ENCODE results near the gene PDP2.
A peak's percentile ranks its signal among the peaks of the same experiment; 100 is the strongest.

DNA sequence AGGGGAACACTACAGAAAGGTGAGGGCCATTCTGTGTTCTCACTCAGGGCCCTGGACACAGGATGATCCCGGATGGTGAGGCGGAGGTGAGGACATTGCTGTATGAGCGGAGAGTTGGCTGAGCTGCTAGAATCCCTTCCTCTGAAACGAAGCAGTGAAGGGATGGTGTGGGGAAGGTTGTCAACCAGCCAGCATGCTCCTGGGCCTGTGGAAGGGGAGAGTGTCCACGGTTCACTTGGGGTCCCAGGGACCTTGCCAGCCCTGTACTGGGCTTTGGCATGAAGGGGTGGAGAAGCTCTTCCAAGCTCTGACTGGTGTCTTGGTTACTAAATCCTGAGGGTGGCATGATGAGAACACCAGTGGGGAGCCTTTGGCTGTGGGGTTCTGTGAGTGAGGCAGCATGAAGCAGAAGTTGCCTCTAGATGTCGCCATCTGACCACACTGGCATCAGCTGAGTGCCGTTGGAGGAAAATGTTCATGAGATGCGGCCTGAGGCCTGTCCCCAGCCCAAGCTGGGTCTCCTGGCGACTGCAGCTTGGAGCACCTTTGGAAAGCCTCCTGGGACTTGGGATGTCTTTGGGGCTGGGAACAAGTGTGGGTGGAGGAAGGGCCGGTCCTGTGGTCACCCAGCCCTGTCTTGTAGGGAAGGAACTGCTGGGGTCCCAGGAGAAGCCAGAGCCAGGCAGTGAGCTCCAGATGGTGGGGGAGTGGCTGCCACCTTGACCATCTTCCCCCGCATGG is 14.8 kb downstream of the PDP2 start:
- TF ChIP-seq ETV6 (IDR thresholded peaks at IDR 0.05; ENCODE audit: borderline replicate concordance in 1 of 2, low read depth in 2 of 2, low read length in 1 of 2) (no peak), ETV6 (CRISPR knock-in tag; IDR thresholded peaks at IDR 0.05; ENCODE audit: borderline replicate concordance) (no peak), KDM1A (IDR thresholded peaks at IDR 0.05) (no peak), ZSCAN32 (CRISPR knock-in tag; IDR thresholded peaks at IDR 0.05) (no peak), MTA1 (IDR thresholded peaks at IDR 0.05; ENCODE audit: borderline replicate concordance) (no peak), SOX6 (IDR thresholded peaks at IDR 0.05) (no peak), U2AF1 (optimal IDR thresholded peaks at IDR 0.05; ENCODE audit: low read depth, low read length) (no peak), CHD2 (IDR thresholded peaks at IDR 0.05; ENCODE audit: low read depth, low read length) (no peak), RB1 (IDR thresholded peaks at IDR 0.05; ENCODE audit: low read depth) (peak; percentile 81; the same call in 1 of the 2 replicates), RUNX1 (IDR thresholded peaks at IDR 0.05; ENCODE audit: low read depth) (0 out of 2 replicates have a peak, but pooled peaks have one; percentile 9)
- TF ChIP-seq, protein P1, sequence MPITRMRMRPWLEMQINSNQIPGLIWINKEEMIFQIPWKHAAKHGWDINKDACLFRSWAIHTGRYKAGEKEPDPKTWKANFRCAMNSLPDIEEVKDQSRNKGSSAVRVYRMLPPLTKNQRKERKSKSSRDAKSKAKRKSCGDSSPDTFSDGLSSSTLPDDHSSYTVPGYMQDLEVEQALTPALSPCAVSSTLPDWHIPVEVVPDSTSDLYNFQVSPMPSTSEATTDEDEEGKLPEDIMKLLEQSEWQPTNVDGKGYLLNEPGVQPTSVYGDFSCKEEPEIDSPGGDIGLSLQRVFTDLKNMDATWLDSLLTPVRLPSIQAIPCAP (CRISPR knock-in tag; IDR thresholded peaks at IDR 0.05; ENCODE audit: borderline replicate concordance) = no peak
- TF ChIP-seq, protein P2, sequence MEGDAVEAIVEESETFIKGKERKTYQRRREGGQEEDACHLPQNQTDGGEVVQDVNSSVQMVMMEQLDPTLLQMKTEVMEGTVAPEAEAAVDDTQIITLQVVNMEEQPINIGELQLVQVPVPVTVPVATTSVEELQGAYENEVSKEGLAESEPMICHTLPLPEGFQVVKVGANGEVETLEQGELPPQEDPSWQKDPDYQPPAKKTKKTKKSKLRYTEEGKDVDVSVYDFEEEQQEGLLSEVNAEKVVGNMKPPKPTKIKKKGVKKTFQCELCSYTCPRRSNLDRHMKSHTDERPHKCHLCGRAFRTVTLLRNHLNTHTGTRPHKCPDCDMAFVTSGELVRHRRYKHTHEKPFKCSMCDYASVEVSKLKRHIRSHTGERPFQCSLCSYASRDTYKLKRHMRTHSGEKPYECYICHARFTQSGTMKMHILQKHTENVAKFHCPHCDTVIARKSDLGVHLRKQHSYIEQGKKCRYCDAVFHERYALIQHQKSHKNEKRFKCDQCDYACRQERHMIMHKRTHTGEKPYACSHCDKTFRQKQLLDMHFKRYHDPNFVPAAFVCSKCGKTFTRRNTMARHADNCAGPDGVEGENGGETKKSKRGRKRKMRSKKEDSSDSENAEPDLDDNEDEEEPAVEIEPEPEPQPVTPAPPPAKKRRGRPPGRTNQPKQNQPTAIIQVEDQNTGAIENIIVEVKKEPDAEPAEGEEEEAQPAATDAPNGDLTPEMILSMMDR (IDR thresholded peaks at IDR 0.05 in 2 of 3, conservative IDR thresholded peaks at IDR 0.05 in 1 of 3; ENCODE audit: insufficient read depth in 2 of 3, low read depth in 1 of 3, low read length in 3 of 3) = peak; percentile 95 to 99 (median 96)
- TF ChIP-seq, protein P3, sequence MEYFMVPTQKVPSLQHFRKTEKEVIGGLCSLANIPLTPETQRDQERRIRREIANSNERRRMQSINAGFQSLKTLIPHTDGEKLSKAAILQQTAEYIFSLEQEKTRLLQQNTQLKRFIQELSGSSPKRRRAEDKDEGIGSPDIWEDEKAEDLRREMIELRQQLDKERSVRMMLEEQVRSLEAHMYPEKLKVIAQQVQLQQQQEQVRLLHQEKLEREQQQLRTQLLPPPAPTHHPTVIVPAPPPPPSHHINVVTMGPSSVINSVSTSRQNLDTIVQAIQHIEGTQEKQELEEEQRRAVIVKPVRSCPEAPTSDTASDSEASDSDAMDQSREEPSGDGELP (CRISPR knock-in tag; IDR thresholded peaks at IDR 0.05; ENCODE audit: borderline replicate concordance) = peak; percentile 83
- TF ChIP-seq, protein P4, sequence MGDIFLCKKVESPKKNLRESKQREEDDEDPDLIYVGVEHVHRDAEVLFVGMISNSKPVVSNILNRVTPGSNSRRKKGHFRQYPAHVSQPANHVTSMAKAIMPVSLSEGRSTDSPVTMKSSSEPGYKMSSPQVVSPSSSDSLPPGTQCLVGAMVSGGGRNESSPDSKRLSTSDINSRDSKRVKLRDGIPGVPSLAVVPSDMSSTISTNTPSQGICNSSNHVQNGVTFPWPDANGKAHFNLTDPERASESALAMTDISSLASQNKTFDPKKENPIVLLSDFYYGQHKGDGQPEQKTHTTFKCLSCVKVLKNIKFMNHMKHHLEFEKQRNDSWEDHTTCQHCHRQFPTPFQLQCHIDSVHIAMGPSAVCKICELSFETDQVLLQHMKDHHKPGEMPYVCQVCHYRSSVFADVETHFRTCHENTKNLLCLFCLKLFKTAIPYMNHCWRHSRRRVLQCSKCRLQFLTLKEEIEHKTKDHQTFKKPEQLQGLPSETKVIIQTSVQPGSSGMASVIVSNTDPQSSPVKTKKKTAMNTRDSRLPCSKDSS (IDR thresholded peaks at IDR 0.05; ENCODE audit: low read depth, partially characterized antibody) = no peak
- TF ChIP-seq, protein P5, sequence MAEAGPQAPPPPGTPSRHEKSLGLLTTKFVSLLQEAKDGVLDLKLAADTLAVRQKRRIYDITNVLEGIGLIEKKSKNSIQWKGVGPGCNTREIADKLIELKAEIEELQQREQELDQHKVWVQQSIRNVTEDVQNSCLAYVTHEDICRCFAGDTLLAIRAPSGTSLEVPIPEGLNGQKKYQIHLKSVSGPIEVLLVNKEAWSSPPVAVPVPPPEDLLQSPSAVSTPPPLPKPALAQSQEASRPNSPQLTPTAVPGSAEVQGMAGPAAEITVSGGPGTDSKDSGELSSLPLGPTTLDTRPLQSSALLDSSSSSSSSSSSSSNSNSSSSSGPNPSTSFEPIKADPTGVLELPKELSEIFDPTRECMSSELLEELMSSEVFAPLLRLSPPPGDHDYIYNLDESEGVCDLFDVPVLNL (CRISPR knock-in tag; IDR thresholded peaks at IDR 0.05; ENCODE audit: low read depth) = no peak

Measured in K562 (cell line).